Measurements from ENCODE around the gene SLC15A3.
A peak's percentile ranks its signal among the peaks of the same experiment; 100 is the strongest.

SLC15A3 gene

GRCh38 chr11:60927061-60927592, 24.8 kb downstream of the SLC15A3 start:
- DNase-seq, result no peak

GRCh38 chr11:60926500-60926899, 25.5 kb downstream of the SLC15A3 start:
- DNase-seq, result no peak

GRCh38 chr11:60925868-60926267, 26.1 kb downstream of the SLC15A3 start:
- peak; percentile 91 to 92 (median 91) for DNase-seq

GRCh38 chr11:60924906-60925853, 26.8 kb downstream of the SLC15A3 start:
- DNase-seq, result no peak

GRCh38 chr11:60924110-60924905, 27.7 kb downstream of the SLC15A3 start, which contains the start of gene TMEM132A:
TMEM132A (plus strand) TSS chr11:60924460; CDS start chr11:60924634, 174 bp downstream.
- peak in 2 of 3 donors; percentile 42 to 71 for DNase-seq

GRCh38 chr11:60923800-60924109, 28.2 kb downstream of the SLC15A3 start:
- no peak for DNase-seq

- no peak for DNase-seq
Observed at GRCh38 chr11:60923326-60923725, 28.6 kb downstream of the SLC15A3 start.

- DNase-seq, result no peak
Observed at GRCh38 chr11:60922906-60923305, 29.1 kb downstream of the SLC15A3 start.

- no peak for DNase-seq
Observed at GRCh38 chr11:60921777-60922335, 30.1 kb downstream of the SLC15A3 start.

- no peak for DNase-seq
Observed at GRCh38 chr11:60921259-60921658, 30.7 kb downstream of the SLC15A3 start.

- DNase-seq, result no peak
Observed at GRCh38 chr11:60919956-60920355, 32.0 kb downstream of the SLC15A3 start.

- DNase-seq, result peak; percentile 77 to 87 (median 85)
Observed at GRCh38 chr11:60919320-60919719, 32.7 kb downstream of the SLC15A3 start.

GRCh38 chr11:60918939-60919265, 33.1 kb downstream of the SLC15A3 start:
- peak in 1 of 3 donors; percentile 41 for DNase-seq

GRCh38 chr11:60918251-60918938, 33.6 kb downstream of the SLC15A3 start:
- no peak for DNase-seq

- DNase-seq, result no peak
Observed at GRCh38 chr11:60917267-60917666, 34.7 kb downstream of the SLC15A3 start.

- no peak for DNase-seq
Observed at GRCh38 chr11:60916669-60917206, 35.2 kb downstream of the SLC15A3 start.

GRCh38 chr11:60915248-60915914, 36.6 kb downstream of the SLC15A3 start:
- DNase-seq, result peak; percentile 75 to 80 (median 77)

- peak in 2 of 3 donors; percentile 64 to 65 for DNase-seq
Observed at GRCh38 chr11:60914633-60915247, 37.2 kb downstream of the SLC15A3 start.

GRCh38 chr11:60913793-60914632, 38.0 kb downstream of the SLC15A3 start, which contains the start of gene TMEM109:
TMEM109 (plus strand) TSS chr11:60914158; CDS start chr11:60919694, 5,536 bp downstream.
- DNase-seq, result peak; percentile 80 to 90 (median 86)

Data from suppressor macrophage treated with lipopolysaccharide for 1 hour (primary cell).